Stimulated activated naive B cell treated with anti-CD40 and anti-IgM and Interleukin-4, amounts not matched to agents 10 μg/mL and 1 μg/mL and 100 μg/mL, for 72 hours (primary cell): ENCODE data around the gene SPECC1L.
A peak's percentile ranks its signal among the peaks of the same experiment; 100 is the strongest.
"Not testable (repeated sequence)": the region's sequence is repeated elsewhere in the genome, so short reads cannot be mapped to it uniquely, and the experiment has no call there.

Source experiments
- ATAC-seq, 2 donors: fragments of 150-1000 bp; cut with Tn5 transposase; replicated peaks; 2 replicates each; pipeline ENCODE4 v1.10.0; 2021; ENCODE audit warnings: moderate library complexity in 1 of 2
- DNase-seq: peaks from one replicate; pipeline ENCODE4 v3.0.0; 2021
- H3K27ac Mint-ChIP-seq: one replicate; pipeline ENCODE4 v1.8.0; 2022; ENCODE audit warnings: mild to moderate bottlenecking, mixed read lengths
- H3K27me3 Mint-ChIP-seq, 2 donors: one replicate each; pipeline ENCODE4 v1.8.0; 2022; ENCODE audit warnings: mixed read lengths in 2 of 2
- H3K36me3 Mint-ChIP-seq, 2 donors: one replicate each; pipeline ENCODE4 v1.8.0; 2022; ENCODE audit warnings: mixed read lengths in 2 of 2, mild to moderate bottlenecking in 1 of 2
- H3K4me1 Mint-ChIP-seq, 2 donors: one replicate each; pipeline ENCODE4 v1.8.0; 2022; ENCODE audit warnings: mixed read lengths in 2 of 2, mild to moderate bottlenecking in 1 of 2
- H3K4me3 Mint-ChIP-seq, 2 donors: one replicate each; pipeline ENCODE4 v1.8.0; 2022; ENCODE audit warnings: mild to moderate bottlenecking in 2 of 2, mixed read lengths in 2 of 2, moderate library complexity in 1 of 2
- H3K9me3 Mint-ChIP-seq, 2 donors: one replicate each; pipeline ENCODE4 v1.8.0; 2022; ENCODE audit warnings: mixed read lengths in 2 of 2, mild to moderate bottlenecking in 1 of 2

Gene SPECC1L

DNA sequence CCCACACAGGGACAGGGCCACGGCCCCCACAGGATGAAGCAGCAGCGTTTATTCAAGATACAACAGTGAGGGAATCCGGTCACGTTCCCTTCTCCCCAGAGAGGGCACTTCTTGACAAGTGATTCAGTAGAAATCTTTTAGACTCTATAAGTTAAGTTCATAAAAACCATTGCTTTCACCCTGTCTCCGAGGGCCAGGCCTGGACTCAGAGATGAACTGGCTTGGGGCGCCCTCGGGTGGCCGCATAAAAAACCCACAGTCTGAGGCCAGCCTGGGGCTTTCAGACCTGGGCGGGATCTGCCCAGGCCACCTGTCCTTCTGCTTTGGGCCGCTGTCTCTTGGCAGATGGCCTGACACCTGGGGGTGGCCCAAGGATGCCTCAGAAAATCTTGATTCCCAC, 11.2 kb upstream of the SPECC1L start:
- not testable (repeated sequence) for H3K36me3 Mint-ChIP-seq, H3K27ac Mint-ChIP-seq

DNA sequence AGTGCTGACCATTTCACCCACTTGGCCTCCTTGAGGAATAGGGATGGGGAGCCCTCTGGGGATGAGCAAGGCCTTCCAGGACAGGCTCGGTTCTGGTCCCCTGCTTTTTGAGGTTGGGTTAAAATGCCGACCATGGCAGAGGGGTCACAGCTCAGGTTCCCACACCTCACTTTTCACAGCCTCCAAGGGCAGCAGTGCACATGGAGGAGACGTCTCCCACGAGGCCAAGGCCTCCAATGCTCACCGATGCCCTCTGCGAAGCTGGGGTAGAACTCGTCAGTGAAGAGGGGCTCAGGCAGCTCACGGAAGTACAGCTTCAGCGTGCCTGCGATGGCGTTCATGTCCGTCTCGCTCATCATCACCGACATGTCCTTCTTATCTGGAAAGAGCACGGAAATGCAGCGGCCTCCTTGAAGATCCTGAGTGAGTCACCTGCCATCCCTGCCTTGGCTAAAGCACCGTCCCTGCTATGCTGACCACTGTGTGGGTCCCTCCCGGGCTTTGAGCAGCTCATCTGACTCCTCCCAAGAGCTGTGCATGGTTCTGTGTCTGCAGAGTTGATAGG, 8.4 kb upstream of the SPECC1L start:
- H3K9me3 Mint-ChIP-seq, DNase-seq, H3K27me3 Mint-ChIP-seq, ATAC-seq, H3K27ac Mint-ChIP-seq, H3K36me3 Mint-ChIP-seq, H3K4me3 Mint-ChIP-seq: not testable (repeated sequence)
- H3K4me1 Mint-ChIP-seq = peaks cover 10 to 16% of the 10 kb centered on the region in 2 donors

More for the DNA sequence above, 11.2 kb upstream of the SPECC1L start:
- H3K4me3 Mint-ChIP-seq, H3K4me1 Mint-ChIP-seq, H3K27me3 Mint-ChIP-seq, H3K9me3 Mint-ChIP-seq: not testable (repeated sequence)
- DNase-seq = peak; percentile 62
- ATAC-seq = peak; percentile 50 to 63

GRCh38 chr22:24263479-24263878, 7.2 kb upstream of the SPECC1L start:
- Mint-ChIP-seq H3K4me3 (peak overlapping the region; percentile 2 to 37), H3K4me1 (peaks cover 10 to 16% of the 10 kb centered on the region in 2 donors)
- ATAC-seq, H3K27me3 Mint-ChIP-seq, H3K27ac Mint-ChIP-seq, DNase-seq, H3K36me3 Mint-ChIP-seq, H3K9me3 Mint-ChIP-seq: not testable (repeated sequence)

GRCh38 chr22:24264329-24264896, 6.2 kb upstream of the SPECC1L start:
- peak overlapping the region; percentile 37 to 50 for H3K4me3 Mint-ChIP-seq
- not testable (repeated sequence) for ATAC-seq, H3K27me3 Mint-ChIP-seq, H3K36me3 Mint-ChIP-seq, H3K9me3 Mint-ChIP-seq, DNase-seq
- H3K4me1 Mint-ChIP-seq = peaks cover 10 to 16% of the 10 kb centered on the region in 2 donors
- H3K27ac Mint-ChIP-seq = peak overlapping the region; percentile 91

DNA sequence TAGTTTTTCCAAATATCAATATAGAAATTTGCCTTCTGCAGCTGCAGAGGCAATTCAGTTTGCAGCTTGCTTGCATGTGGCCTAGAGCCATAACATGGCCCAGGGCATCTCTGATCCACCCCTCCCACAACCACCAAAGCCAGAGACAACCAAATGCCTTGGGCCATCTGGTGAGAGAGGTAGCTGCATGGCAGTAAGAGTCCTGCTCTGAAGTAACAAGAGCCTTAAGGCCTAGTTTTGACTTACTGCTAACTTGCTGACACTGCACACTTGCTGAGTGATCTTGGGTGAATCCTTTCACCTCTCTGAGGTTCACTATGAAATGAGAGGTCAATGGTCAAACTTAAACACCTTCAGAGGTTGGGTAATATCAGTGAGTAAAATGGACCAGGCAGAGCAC, 4.9 kb upstream of the SPECC1L start:
- H3K36me3 Mint-ChIP-seq = no peaks in the 10 kb centered on the region
- ATAC-seq (no peak), DNase-seq (no peak)
- no peak overlapping the region for H3K4me3 Mint-ChIP-seq
- peaks cover 13 to 21% of the 10 kb centered on the region in 2 donors for H3K4me1 Mint-ChIP-seq
- H3K27ac Mint-ChIP-seq = no peak overlapping the region
- no peaks in the 10 kb centered on the region for H3K9me3 Mint-ChIP-seq
- no peaks in the 10 kb centered on the region for H3K27me3 Mint-ChIP-seq

- peaks cover 13 to 23% of the 10 kb centered on the region in 2 donors for H3K4me1 Mint-ChIP-seq
- not testable (repeated sequence) for DNase-seq, H3K4me3 Mint-ChIP-seq, H3K9me3 Mint-ChIP-seq, H3K36me3 Mint-ChIP-seq, ATAC-seq, H3K27me3 Mint-ChIP-seq
- H3K27ac Mint-ChIP-seq = peak overlapping the region; percentile 62
These were observed 4.1 kb upstream of the SPECC1L start for GRCh38 chr22:24266495-24266894.

GRCh38 chr22:24271386-24271854, 789 bp downstream of the SPECC1L start:
- peaks cover 18 to 50% of the 10 kb centered on the region in 2 donors for H3K4me1 Mint-ChIP-seq
- ATAC-seq (no peak), DNase-seq (no peak)
- H3K36me3 Mint-ChIP-seq = peaks cover 4 to 6% of the 10 kb centered on the region in 2 donors
- H3K4me3 Mint-ChIP-seq = peak overlapping the region; percentile 93 to 98
- no peaks in the 10 kb centered on the region for H3K9me3 Mint-ChIP-seq
- peak overlapping the region; percentile 95 for H3K27ac Mint-ChIP-seq
- H3K27me3 Mint-ChIP-seq = no peaks in the 10 kb centered on the region

DNA sequence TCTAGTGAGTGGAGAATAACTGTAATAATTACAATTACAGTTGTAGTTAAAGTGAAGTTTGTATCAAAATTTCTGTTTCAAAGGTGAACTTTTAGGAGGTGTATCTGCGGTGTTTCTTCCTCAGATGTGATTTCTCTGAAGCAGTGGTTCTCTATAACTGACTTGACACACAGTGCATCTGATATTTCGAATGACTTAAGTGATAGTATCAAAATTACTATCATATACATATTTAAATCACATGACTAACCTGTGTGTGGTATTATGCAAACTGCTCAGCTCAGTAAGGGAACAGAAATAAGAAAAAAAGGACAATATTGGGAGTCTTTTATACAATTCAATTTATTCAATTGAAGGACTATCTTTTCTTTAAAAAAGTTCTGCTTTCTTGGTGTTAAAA, 2.4 kb downstream of the SPECC1L start:
- Mint-ChIP-seq H3K4me3 (peak overlapping the region in 1 of 2 donors; percentile 1), H3K36me3 (peaks cover 10 to 11% of the 10 kb centered on the region in 2 donors), H3K4me1 (peaks cover 20 to 60% of the 10 kb centered on the region in 2 donors)
- H3K27ac Mint-ChIP-seq, DNase-seq, H3K27me3 Mint-ChIP-seq, H3K9me3 Mint-ChIP-seq: not testable (repeated sequence)
- peak in 1 of 2 donors; percentile 14 for ATAC-seq

DNA sequence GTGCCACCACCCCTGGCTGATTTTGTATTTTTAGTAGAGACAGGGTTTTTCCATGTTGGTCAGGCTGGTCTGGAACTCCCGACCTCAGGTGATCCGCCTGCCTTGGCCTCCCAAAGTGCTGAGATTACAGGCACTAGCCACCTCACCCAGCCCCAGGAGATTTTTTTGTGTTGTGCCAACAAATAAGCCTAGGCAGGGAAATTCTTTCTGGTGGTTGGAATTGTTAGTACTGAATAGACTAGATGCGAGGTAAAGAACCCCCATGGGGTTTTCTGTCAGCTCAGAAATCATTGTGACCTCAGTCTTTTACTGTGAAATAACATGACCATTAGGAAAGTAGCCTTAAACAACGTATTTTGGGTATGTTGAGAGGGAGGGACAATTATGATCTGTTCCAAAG, 3.3 kb downstream of the SPECC1L start:
- Mint-ChIP-seq H3K4me1 (peaks cover 20 to 60% of the 10 kb centered on the region in 2 donors), H3K4me3 (peak overlapping the region; percentile 48 to 59)
- peak in 1 of 2 donors; percentile 2 for ATAC-seq

GRCh38 chr22:24274696-24275405, 4.2 kb downstream of the SPECC1L start:
- ATAC-seq, H3K27me3 Mint-ChIP-seq, DNase-seq, H3K9me3 Mint-ChIP-seq: not testable (repeated sequence)
- Mint-ChIP-seq H3K36me3 (peaks cover 11 to 13% of the 10 kb centered on the region in 2 donors), H3K27ac (peak overlapping the region; percentile 80), H3K4me1 (peaks cover 22 to 64% of the 10 kb centered on the region in 2 donors), H3K4me3 (peak overlapping the region; percentile 39 to 64)

More for the DNA sequence above, 3.3 kb downstream of the SPECC1L start:
- H3K27ac Mint-ChIP-seq = peak overlapping the region; percentile 86
- not testable (repeated sequence) for DNase-seq, H3K9me3 Mint-ChIP-seq, H3K27me3 Mint-ChIP-seq
- peaks cover 10 to 11% of the 10 kb centered on the region in 2 donors for H3K36me3 Mint-ChIP-seq

DNA sequence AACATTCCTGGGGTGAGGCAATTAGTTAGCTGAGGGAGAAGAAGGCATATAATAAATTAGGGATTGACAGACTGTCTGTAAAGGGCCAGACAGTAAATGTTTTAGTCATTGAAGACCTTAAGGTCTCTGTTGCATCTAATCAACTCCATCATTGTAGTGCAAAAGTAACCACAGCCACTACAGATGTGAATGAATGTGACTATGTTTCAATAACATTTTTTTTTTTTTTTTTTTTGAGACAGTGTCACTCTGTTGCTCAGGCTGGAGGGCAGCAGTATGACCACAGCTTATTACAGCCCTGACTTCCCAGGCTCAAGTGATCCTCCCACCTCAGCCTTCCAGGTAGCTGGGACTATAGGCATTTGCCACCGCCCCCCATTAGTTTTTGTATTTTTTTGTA, 9.7 kb downstream of the SPECC1L start:
- not testable (repeated sequence) for H3K9me3 Mint-ChIP-seq, H3K4me3 Mint-ChIP-seq, H3K27ac Mint-ChIP-seq, H3K27me3 Mint-ChIP-seq, DNase-seq, ATAC-seq
- peaks cover 22 to 59% of the 10 kb centered on the region in 2 donors for H3K4me1 Mint-ChIP-seq
- H3K36me3 Mint-ChIP-seq = peaks cover 15 to 22% of the 10 kb centered on the region in 2 donors

DNA sequence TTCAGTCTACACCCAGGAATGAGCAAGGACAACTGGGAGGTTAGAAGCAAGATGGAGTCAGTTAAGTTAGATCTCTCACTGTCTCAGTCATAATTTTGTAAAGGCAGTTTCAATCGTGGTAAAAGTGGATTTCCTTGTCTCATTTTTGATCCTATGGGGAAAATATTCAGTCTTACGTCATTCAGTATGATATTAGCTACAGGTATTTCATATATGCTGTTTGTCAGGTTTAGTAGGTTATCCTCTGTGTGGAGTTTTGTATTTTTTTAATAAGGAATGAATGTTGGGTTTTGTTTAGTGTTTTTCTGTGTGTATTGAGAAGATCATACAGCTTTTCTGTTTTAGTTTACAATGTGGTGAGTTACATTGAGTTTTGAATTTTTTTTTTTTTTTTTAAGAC, 11.8 kb downstream of the SPECC1L start:
- ATAC-seq = no peak
- no peak for DNase-seq
- Mint-ChIP-seq H3K4me3 (no peak overlapping the region), H3K27me3 (no peaks in the 10 kb centered on the region), H3K36me3 (peaks cover 11 to 22% of the 10 kb centered on the region in 2 donors), H3K4me1 (peaks cover 23 to 57% of the 10 kb centered on the region in 2 donors), H3K9me3 (no peaks in the 10 kb centered on the region), H3K27ac (no peak overlapping the region)

DNA sequence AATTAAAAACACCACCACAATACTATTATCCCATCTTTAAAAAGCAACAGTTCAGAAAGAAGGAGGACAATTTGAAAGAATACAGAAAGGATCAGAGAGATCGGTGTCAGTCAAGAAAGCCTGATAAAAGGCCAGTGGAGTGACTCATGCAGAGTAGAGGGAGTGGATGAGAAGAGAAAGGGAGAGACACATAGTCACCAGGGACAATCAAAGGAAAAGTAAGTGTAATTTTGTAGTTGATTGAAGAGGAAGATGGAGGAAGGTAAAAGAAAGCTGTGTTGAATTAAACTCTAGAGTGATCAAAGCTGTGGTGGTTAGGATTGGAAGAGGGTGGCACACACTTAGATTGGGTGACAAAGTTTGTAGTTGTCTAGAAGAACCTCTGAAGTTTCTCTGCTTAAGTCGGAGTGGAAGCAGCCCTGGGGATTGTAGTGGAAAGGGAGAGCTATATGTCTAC, 14.1 kb downstream of the SPECC1L start:
- no peak for ATAC-seq
- Mint-ChIP-seq H3K27me3 (no peaks in the 10 kb centered on the region), H3K4me3 (no peak overlapping the region), H3K4me1 (peaks cover 24 to 56% of the 10 kb centered on the region in 2 donors), H3K9me3 (no peaks in the 10 kb centered on the region), H3K27ac (no peak overlapping the region), H3K36me3 (peaks cover 11 to 20% of the 10 kb centered on the region in 2 donors)
- no peak for DNase-seq

DNA sequence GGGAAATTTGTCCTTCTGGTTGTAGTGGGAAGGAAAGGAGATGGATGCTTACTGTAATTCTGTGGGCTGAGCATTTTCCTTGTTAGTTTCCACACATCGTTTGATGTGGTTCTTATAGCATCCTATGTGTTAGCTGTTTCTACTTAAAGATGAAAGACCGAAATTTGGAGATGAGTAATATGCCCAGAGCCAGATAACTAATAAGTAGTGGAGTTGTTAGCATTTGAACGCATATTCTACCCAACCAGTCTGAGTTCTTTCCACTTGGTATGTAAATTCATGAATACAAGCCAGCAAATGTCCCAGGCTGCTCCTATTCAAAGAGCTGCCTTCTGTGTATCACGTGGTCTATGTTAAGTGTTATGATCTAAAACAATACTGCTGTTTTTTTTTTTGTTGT, 14.6 kb downstream of the SPECC1L start:
- H3K4me3 Mint-ChIP-seq = no peak overlapping the region
- H3K27me3 Mint-ChIP-seq = no peaks in the 10 kb centered on the region
- peaks cover 11 to 18% of the 10 kb centered on the region in 2 donors for H3K36me3 Mint-ChIP-seq
- no peak for ATAC-seq
- H3K9me3 Mint-ChIP-seq = no peaks in the 10 kb centered on the region
- H3K27ac Mint-ChIP-seq = no peak overlapping the region
- DNase-seq = no peak
- H3K4me1 Mint-ChIP-seq = peaks cover 26 to 57% of the 10 kb centered on the region in 2 donors
